ENCODE data around the gene AEN.

DNA sequence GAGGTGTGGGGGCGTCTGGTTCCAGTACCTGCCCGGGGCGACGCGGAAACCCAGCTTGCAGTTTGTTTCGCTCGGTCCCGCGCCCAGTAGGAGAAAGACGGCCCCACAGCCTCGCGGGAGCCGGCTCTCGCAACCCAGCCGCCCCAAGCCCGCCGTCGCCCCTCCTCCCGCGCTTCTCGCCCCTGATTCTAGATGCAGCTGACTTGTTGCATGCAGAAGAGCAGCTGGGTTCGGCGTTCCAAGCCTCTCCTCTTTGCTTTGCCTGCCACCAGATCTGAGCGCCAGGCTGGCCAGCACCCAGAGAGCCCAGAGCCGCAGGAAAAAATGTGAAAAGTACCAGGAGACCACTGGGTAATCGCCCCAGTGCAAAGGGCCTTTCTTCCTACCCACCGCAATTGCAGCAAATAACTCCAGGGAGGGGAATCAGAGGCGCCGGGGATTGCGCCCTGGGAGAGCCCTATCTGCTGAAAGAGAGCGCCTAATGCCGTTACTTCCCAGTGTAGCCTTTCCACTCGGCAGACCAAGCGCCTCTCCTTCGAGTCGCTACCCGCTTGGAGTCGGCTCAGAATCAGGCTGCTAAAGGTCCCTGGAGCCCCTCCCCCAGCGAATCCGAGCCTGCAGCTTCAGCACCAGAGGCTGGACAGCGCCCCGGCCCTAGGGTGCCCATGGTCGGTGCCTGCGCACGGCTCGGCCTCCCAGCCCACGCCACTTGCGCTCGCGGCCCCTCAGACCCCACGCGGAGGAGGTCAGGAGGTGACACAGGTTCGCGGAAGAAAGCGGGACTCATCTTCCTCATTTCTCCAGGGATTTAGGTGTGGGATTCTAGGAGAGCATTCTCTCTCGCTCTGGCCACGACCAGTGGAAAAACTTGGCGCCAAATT, 15.7 kb upstream of the AEN start:
- TF ChIP-seq POLR2A (IDR thresholded peaks at IDR 0.05; ENCODE audit: low read depth, low read length) = no peak
- TF ChIP-seq, protein P1, sequence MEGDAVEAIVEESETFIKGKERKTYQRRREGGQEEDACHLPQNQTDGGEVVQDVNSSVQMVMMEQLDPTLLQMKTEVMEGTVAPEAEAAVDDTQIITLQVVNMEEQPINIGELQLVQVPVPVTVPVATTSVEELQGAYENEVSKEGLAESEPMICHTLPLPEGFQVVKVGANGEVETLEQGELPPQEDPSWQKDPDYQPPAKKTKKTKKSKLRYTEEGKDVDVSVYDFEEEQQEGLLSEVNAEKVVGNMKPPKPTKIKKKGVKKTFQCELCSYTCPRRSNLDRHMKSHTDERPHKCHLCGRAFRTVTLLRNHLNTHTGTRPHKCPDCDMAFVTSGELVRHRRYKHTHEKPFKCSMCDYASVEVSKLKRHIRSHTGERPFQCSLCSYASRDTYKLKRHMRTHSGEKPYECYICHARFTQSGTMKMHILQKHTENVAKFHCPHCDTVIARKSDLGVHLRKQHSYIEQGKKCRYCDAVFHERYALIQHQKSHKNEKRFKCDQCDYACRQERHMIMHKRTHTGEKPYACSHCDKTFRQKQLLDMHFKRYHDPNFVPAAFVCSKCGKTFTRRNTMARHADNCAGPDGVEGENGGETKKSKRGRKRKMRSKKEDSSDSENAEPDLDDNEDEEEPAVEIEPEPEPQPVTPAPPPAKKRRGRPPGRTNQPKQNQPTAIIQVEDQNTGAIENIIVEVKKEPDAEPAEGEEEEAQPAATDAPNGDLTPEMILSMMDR (IDR thresholded peaks at IDR 0.05; ENCODE audit: extremely low read depth in 1 of 2, insufficient read depth in 1 of 2, low read depth in 1 of 2, low read length in 2 of 2) = no peak
- TF ChIP-seq POLR2AphosphoS5 (IDR thresholded peaks at IDR 0.05; ENCODE audit: insufficient read depth, low read depth, low read length) = no peak
- TF ChIP-seq, protein P2, sequence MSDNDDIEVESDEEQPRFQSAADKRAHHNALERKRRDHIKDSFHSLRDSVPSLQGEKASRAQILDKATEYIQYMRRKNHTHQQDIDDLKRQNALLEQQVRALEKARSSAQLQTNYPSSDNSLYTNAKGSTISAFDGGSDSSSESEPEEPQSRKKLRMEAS (IDR thresholded peaks at IDR 0.05; ENCODE audit: insufficient read depth, insufficient read length) = no peak
- no peak for TF ChIP-seq JUN (IDR thresholded peaks at IDR 0.05; ENCODE audit: borderline replicate concordance, insufficient read depth, insufficient read length, low read depth)
- TF ChIP-seq EZH2 (IDR thresholded peaks at IDR 0.05; ENCODE audit: borderline replicate concordance, low read depth, low read length, severe bottlenecking) = peak; percentile 88
